Activated CD4-positive, alpha-beta T cell treated with anti-CD3 and anti-CD28 coated beads, Interleukin-2, amount 50 U/mL, for 16 hours (primary cell): ENCODE measurements around the gene TXNDC12.
"Not testable (repeated sequence)": the region's sequence is repeated elsewhere in the genome, so short reads cannot be mapped to it uniquely, and the experiment has no call there.

Experiments used
- DNase-seq: peaks from one replicate; pipeline ENCODE4 v3.0.0-alpha.2; 2020

TXNDC12 gene

GRCh38 chr1:52055066-52055865 is at the start of gene TXNDC12:
Gene TXNDC12 (minus strand): TSS chr1:52055191. CDS start chr1:52055096, 95 bp downstream.
- DNase-seq: peak; percentile 84

DNA sequence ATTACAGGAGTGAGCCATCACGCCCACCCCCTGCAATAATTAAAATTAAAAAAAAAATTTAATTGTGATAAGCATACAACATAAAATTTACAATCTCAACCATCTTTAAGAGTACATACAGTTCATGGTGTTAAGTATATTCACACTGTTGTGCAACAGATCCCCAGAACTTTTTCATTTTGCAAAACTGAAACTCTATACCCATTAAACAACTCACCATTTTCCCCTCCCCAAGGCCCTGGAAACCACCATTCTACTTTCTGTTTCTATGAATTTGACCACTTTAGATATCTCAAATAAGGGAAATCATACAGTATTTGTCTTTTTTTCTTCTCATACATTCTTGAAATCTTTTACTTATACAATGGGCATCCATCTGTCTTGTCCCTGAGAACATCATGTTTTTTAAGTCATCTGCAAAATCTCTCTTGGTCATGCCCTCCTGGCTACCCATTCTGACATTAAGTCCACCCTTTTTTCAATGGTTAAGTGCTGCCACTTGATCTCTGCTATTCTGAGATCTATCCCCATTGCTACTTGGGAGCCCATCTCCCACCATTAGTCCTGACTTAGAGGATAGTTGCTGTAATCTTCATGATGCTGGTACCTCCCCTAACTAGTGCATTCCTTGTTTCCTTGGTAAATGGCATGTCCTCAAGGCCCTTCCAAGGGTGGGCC is 47.5 kb upstream of the TXNDC12 start:
- DNase-seq: peak; percentile 38

DNA sequence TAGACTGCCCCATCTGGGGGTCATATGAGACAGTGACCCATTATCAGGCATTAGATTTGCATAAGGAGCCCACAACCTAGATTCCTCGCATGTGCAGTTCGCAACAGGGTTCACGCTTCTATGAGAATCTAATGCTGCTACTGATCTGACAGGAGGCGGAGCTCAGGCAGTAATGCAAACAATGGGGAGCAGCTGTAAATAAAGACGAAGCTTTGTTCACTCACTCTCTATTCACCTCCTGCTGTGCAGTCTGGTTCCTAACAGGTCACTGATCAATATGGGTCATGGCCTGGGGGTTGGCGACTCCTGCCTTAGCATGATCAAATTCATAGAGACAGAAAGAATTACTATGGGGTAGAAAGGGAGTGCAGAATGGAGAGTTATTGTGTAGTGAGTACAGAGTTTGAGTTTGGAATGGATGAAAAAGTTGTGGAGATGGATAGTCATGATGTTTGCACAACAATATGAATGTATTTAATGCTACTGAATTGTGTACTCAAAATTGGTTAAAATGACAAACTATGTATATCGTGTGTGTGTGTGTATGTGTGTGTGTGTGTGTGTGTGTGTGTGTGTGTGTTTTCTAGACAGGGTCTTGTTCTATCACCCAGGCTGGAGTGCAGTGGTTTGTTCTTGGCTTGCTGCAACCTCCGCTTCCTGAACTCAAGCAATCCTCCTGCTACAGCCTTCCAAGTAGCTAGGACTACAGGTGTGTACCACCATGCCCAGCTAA is 43.3 kb upstream of the TXNDC12 start:
- no peak for DNase-seq

DNA sequence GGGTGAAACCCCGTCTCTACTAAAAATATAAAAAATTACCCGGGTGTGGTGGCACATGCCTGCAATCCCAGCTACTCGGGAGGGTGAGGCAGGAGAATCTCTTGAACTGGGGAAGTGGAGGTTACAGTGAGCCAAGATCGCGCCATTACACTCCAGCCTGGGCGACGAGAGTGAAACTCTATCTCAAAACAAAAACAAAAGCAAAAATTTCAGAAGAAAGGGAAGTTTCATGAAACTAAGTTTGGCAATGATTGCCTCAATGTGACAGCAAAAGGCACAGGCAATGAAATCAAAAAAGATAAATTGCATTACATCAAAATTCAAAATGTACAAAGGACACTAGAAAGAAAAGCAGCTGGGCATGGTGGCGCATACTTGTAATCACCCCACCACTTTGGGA is 41.2 kb upstream of the TXNDC12 start:
- no peak for DNase-seq

- not testable (repeated sequence) for DNase-seq
These were observed 39.3 kb upstream of the TXNDC12 start for GRCh38 chr1:52094300-52094699.

GRCh38 chr1:52087892-52088291 is 32.9 kb upstream of the TXNDC12 start:
- not testable (repeated sequence) for DNase-seq

- DNase-seq: no peak
These were observed 25.0 kb upstream of the TXNDC12 start for GRCh38 chr1:52080014-52080415.

DNA sequence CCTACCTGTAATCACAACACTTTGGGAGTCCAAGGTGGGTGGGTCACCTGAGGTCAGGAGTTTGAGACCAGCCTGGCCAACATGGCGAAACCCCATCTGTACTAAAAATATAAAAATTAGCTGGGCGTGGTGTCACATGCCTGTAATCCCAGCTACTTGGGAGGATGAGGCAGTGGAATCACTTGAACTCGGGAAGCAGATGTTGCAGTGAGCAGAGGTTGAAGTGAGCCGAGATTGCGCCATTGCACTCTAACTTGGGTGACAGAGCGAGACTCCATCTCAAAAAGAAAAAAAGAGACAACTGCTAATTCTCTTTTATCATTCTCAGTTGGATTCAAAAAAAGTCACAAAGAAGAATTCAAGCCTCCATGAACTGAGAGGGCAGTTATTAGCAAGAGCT is 22.3 kb upstream of the TXNDC12 start:
- not testable (repeated sequence) for DNase-seq

- no peak for DNase-seq
These were observed 17.3 kb upstream of the TXNDC12 start for GRCh38 chr1:52072291-52072690.

- no peak for DNase-seq
These were observed 15.7 kb upstream of the TXNDC12 start for GRCh38 chr1:52070704-52071103.

GRCh38 chr1:52063192-52063591 is 8.2 kb upstream of the TXNDC12 start:
- no peak for DNase-seq

DNA sequence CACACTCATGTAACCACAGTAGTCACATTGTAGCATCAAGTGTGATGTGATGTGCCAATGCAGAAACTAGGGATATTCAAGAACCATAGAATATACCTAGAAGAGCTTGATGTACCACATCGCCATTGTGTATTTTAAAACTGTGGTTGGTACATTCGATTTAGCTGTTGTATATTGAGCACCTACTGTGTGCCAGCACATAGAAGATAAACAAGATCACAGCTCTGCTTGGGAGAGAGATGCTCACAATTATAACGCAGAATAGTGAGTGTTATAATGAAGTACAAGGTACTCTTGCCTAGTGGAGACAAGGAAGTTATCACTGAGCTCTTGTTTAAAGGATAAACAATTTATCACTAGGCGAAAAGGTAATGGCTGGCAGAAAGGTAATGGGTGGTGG is 5.8 kb upstream of the TXNDC12 start:
- DNase-seq: no peak

GRCh38 chr1:52059888-52060287 is 4.9 kb upstream of the TXNDC12 start:
- DNase-seq: no peak

DNA sequence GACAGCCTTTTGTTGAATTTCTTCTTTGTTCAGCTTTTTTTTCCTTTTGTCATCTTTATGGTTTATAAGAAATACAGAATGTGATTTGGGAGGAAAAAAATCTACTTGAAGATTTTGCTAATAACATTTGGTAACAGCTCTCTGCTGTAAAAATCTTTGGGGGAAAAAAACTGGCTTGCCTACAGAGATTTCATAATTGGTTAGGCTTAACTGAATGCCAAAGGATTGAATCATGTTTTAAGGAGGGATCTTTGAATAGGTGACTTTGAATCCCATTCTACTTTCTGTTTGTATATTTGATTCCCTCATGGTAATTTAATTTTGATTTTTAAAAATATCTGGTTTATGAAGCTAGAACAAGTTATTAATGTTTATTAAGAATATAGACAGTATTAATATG is 4.3 kb upstream of the TXNDC12 start:
- DNase-seq: no peak

GRCh38 chr1:52057876-52058415 is 3.0 kb upstream of the TXNDC12 start:
- no peak for DNase-seq

GRCh38 chr1:52057255-52057654 is 2.3 kb upstream of the TXNDC12 start:
- DNase-seq: no peak

GRCh38 chr1:52056937-52057231 is 1.9 kb upstream of the TXNDC12 start:
- no peak for DNase-seq

DNA sequence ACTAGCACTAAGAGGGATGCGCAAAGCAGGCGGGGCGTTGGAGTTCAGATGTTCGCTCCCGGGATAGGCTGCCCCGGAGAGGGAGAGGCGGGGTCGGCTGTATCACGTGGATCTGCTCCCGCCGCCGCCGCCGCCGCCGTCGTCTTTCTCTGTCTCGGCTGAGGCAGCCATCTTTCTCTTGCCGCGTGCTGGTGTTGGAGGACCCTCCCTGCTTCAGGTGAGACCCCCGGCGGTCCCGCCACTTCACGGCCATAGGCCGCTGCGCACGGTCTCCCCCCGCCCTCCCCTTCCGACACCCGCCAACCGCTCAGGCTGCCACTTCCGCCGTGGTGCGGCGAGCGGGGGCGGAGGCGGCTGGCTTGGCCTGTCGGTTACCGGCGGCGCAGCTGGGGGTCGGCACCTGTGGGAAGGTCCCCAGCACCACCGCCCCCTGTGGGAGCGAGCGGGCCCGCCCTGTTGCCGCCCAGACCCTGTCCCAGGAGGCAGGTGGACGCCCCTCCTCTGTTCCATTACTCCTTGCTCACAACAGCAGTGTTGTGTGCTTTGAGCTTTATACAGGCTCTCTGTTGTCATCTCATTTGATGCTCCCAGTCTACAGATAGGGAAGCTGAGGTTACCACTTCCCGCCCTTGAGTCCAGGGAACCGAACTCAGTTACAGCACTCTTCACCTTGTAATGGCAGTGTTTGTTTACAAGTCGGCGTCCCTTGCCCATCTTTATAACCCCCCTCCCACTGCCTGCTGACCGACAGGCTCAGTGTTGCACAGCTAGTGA is 1.4 kb upstream of the TXNDC12 start, which contains the start of gene BTF3L4:
Gene BTF3L4 (plus strand): TSS at position 133 of the 774 bp plus-strand sequence. CDS start 3,553 bp downstream, outside the sequence.
- DNase-seq: peak; percentile 96

- no peak for DNase-seq
These were observed 823 bp upstream of the TXNDC12 start for GRCh38 chr1:52055866-52056162.

DNA sequence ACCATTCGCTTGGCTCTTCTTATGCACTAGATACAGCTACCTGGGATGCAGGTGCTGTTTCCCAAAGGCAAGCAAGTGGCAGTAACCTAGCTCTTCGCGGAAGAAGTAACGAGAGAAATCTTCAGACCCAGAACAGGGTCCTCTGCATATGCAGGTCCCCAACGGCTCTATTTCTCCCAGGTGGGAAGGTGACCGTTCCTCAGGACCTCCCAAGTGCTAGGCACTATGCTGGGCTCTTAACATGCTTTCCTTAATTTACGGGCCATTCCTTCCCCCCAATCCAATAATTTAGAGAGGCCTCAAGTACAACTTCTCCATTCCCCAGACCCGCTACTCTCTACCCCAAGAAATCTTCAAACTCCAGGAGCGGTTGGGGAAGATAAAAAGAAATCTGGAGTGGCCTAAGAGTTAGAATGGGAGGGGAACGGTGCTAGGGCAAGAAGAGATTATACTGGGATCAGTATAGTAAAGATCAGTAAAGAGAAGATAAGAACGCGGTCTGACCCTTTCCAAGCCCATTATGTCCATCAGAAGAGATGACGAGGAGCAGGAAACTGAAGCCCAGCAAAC is 410 bp downstream of the TXNDC12 start:
- DNase-seq: no peak

- DNase-seq: no peak
These were observed 1.1 kb downstream of the TXNDC12 start for GRCh38 chr1:52053862-52054261.

GRCh38 chr1:52049337-52049736 is 5.7 kb downstream of the TXNDC12 start:
- DNase-seq: not testable (repeated sequence)
